HG03135 (cell line): ENCODE data around the gene OXT.
"Not testable (repeated sequence)": the region's sequence is repeated elsewhere in the genome, so short reads cannot be mapped to it uniquely, and the experiment has no call there.

ENCODE experiments used
- ATAC-seq: cut with Tn5 transposase; IDR thresholded peaks from one replicate; pipeline ENCODE4 v1.9.1; 2021; ENCODE audit warnings: mild to moderate bottlenecking, moderate library complexity; ENCODE audit not compliant: unreplicated experiment

OXT gene

DNA sequence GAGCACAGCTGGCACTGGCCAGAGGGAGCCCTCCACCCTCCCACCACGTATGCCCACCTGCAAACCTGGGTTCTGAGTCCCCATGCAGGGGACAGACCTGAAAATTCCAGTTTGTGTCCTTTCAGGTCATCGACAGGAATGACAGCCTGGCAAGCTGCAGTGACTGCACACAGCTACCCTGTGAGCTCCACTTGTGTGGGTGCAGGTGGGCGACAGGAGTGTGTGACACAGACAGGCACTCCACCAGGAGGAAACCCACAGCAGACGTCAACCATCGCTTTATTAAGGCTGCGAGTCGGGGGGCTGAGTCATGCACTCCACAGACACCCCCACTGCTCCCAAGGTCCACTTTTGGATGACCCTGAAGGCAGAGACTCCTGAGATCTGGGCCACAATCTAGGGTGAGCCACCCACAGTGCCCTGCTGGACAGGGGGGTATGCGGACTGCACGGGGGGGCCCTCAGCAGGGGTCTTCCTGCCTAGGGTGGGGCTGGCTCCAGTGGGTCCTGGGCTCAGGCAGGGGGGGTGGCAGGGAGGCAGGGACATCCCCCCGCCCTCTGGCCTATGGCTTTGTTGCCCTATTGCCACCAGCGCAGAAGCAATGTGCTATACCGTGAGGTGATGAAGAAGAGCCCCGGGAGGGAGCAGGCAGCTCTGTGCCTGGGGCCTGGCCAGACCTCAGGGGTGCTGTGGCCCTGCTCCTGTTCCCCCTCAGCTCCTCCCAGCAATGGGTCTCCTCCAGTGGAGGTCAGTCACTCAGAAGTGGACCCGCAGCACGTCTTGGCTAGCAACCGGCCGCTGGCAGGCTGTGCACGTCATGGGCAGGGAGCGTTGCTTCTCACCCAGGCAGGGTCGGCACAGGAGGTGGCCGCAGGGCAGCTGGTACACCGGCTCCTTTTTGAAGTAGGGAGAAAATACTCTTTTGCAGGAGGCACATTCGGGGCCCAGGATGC lies 38.2 kb downstream of the OXT start:
- no peak for ATAC-seq

GRCh38 chr20:3111507-3111906 lies 40.1 kb downstream of the OXT start:
- no peak for ATAC-seq

- ATAC-seq, result no peak
These were observed 40.6 kb downstream of the OXT start for GRCh38 chr20:3111995-3112394.

DNA sequence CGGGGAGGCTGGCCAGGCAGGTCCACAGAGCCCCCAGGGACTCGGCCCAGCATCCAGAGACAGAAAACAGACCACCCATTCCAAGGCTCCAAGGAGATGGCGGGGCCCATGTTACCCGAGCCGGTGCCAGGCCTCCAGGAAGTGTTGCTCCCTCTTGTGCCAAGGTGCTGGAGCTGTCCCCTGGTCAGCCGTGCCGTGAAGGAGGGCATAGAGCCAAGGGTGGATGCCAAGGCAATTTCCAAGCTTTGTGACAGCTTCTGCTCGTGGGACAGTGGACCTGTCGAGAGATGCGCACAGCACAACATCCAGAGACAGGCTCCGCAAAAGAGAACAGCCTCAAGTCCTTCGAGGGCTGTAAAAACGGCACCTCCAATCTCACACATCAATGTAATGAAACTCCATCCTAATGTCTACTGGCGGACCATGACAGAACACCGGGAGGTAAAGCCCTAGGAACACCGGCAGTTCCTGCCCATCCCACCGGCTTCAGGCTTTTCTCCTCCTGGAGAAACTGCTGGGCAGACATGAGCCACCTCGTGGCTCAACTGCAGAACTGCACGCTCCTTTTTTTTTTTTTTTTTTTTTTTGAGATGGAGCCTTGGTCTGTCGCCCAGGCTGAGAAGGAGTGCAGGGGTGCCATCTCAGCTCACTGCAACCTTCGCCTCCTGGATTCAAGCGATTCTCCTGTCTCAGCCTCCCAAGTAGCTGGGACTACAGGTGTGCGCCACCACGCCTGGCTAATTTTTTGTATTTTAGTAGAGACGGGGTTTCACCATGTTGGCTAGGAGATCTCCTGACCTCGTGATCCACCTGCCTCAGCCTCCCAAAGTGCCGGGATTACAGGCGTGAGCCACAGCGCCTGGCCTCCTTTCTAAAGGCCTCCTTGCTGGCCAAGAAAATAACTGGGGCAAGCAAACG lies 44.0 kb downstream of the OXT start:
- ATAC-seq, result no peak

GRCh38 chr20:3116341-3116740 lies 44.9 kb downstream of the OXT start:
- ATAC-seq, result no peak

- ATAC-seq, result not testable (repeated sequence)
These were observed 46.5 kb downstream of the OXT start for GRCh38 chr20:3117839-3118379.

GRCh38 chr20:3119044-3119443 lies 47.6 kb downstream of the OXT start:
- ATAC-seq, result no peak

DNA sequence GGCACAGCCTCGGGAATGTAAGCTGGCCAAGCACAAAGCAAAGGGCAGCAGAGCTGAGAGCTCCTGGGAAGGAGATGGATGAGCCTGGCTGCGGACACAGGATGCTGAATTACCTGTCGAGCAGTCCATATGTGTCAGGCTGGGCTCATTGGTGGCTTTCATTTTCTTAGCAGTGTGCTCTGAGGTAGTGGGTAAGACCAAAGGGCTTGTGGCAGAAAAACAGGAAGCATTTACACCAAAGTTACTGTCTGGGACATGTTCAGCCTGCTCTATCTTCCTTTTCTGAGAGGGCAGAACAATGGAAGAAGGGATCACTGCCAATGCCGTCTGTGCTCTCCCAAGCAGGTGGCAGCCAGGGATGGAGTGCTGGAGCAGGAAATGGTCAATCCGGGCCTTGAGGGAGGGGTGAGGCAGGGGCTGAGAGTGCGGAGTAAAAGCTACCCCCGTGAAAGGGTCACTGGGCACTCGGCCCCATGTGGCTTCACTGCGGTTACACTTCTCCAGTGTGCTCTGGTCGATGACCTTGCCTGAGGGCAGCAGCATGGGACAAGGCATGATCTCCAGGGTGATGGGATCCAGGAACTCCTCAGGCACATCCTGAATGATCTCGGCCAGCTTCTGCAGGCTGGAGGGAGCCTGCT lies 50.0 kb downstream of the OXT start:
- no peak for ATAC-seq
